H1 (cell line): ENCODE data around the gene SOX4. TPM values are rescaled to one million over a fixed set of nuclear protein-coding genes. Genes with fewer than 3 reads are reported as not detected.

Experiments
- CTCF ChIA-PET: fragments of 300-600 bp; sonication (Branson Sonifier 250); formaldehyde crosslinking; loops from one replicate; lab custom pipeline; 2021; ENCODE audit not compliant: partially characterized antibody; lab: Charles Lee
- POLR2A ChIA-PET: fragments of 300-600 bp; sonication (Branson Sonifier 250); formaldehyde crosslinking; loops from one replicate; lab custom pipeline; 2021; ENCODE audit warnings: inconsistent platforms; ENCODE audit not compliant: partially characterized antibody; lab: Charles Lee
- DNase-seq, 2 experiments: peaks; one replicate each; pipeline versions ENCODE4 v3.0.0 to v3.0.0-alpha.2; 2010 to 2022; ENCODE audit warnings: low spot score in 2 of 2, low read depth in 1 of 2, mixed read lengths in 1 of 2
- FAIRE-seq: peaks from 2 replicates; lab custom pipeline; 2011; peaks lifted over from hg19 to GRCh38; lab: Jason Lieb, UNC
- H2AFZ ChIP-seq: 2 replicates; pipeline ENCODE4 v1.8.1; 2012; ENCODE audit warnings: low read length, inconsistent platforms
- H2AK5ac ChIP-seq: 2 replicates; pipeline ENCODE4 v1.6.1; 2013; ENCODE audit warnings: low read depth, low read length
- H2BK120ac ChIP-seq: replicated peaks from 2 replicates; pipeline ENCODE3; 2013; ENCODE audit warnings: low read depth, low read length, inconsistent platforms
- H2BK12ac ChIP-seq: 2 replicates; pipeline ENCODE4 v1.6.1; 2013; ENCODE audit warnings: low read depth, low read length
- H2BK15ac ChIP-seq: 2 replicates; pipeline ENCODE4 v1.6.1; 2013; ENCODE audit warnings: low read length
- H2BK20ac ChIP-seq: 2 replicates; pipeline ENCODE4 v1.6.1; 2013; ENCODE audit warnings: low read length
- H2BK5ac ChIP-seq: 2 replicates; pipeline ENCODE4 v1.6.1; 2013; ENCODE audit warnings: low read depth, low read length
- H3K14ac ChIP-seq: 2 replicates; pipeline ENCODE4 v1.6.1; 2013; ENCODE audit warnings: inconsistent platforms; ENCODE audit not compliant: insufficient read length
- H3K18ac ChIP-seq: 2 replicates; pipeline ENCODE4 v1.6.1; 2013; ENCODE audit warnings: low read length; ENCODE audit errors: extremely low read depth
- H3K23ac ChIP-seq: 2 replicates; pipeline ENCODE4 v1.6.1; 2013; ENCODE audit warnings: inconsistent platforms; ENCODE audit not compliant: insufficient read length
- H3K23me2 ChIP-seq: 2 replicates; pipeline ENCODE4 v1.6.1; 2013; ENCODE audit warnings: low read depth, low read length
- H3K27ac ChIP-seq: 2 replicates; pipeline ENCODE4 v1.6.1; 2011; ENCODE audit warnings: low read depth, low read length, inconsistent platforms
- H3K27me3 ChIP-seq, 4 experiments: replicated peaks in 1 of 4; 1 replicate in 1 of 4; 2 replicates in 3 of 4; pipeline versions ENCODE4 v1.6.1 to v1.8.1; 2011 to 2013; ENCODE audit warnings: low read length in 3 of 4, mild to moderate bottlenecking in 3 of 4, inconsistent platforms in 2 of 4, mixed read lengths in 2 of 4, moderate library complexity in 1 of 4; ENCODE audit not compliant: control insufficient read depth in 3 of 4, insufficient read depth in 3 of 4; ENCODE audit errors: extremely low read depth in 1 of 4
- H3K36me3 ChIP-seq, 4 experiments: 2 replicates each; pipeline versions ENCODE4 v1.6.1 to v1.8.1; 2011 to 2013; ENCODE audit warnings: mild to moderate bottlenecking in 4 of 4, low read length in 3 of 4, moderate library complexity in 2 of 4, control low read depth in 1 of 4, inconsistent platforms in 1 of 4; ENCODE audit not compliant: insufficient read depth in 4 of 4, control insufficient read depth in 2 of 4
- H3K4ac ChIP-seq: replicated peaks from 2 replicates; pipeline ENCODE3; 2013; ENCODE audit warnings: low read length, low read depth, mixed read lengths, inconsistent platforms; ENCODE audit not compliant: insufficient read length
- H3K4me1 ChIP-seq, 4 experiments: replicated peaks in 1 of 4; 1 replicate in 1 of 4; 2 replicates in 3 of 4; pipeline versions ENCODE4 v1.6.1 to v1.8.1; 2011 to 2013; ENCODE audit warnings: low read length in 3 of 4, inconsistent platforms in 2 of 4, mixed read lengths in 1 of 4; ENCODE audit not compliant: insufficient read depth in 4 of 4, control insufficient read depth in 3 of 4
- H3K4me2 ChIP-seq, 2 experiments: 2 replicates each; pipeline versions ENCODE4 v1.6.1 to v1.8.1; 2011 to 2013; ENCODE audit warnings: low read depth in 2 of 2, low read length in 2 of 2, control low read depth in 1 of 2, inconsistent platforms in 1 of 2, mild to moderate bottlenecking in 1 of 2; ENCODE audit not compliant: insufficient read depth in 1 of 2
- H3K4me3 ChIP-seq, 4 experiments: fragments of 200-600, 300-600 bp in 1 of 4; sonication (generic), shearing (Covaris generic), sonication (Bioruptor Twin) in 1 of 4; 2 replicates each; pipeline versions ENCODE4 v1.5.1 to v1.8.1; 2011 to 2016; ENCODE audit warnings: low read length in 4 of 4, low read depth in 3 of 4, control low read depth in 2 of 4, inconsistent platforms in 2 of 4, mild to moderate bottlenecking in 2 of 4, mixed read lengths in 1 of 4, moderate library complexity in 1 of 4; ENCODE audit not compliant: insufficient read depth in 2 of 4; ENCODE audit errors: extremely low read depth in 1 of 4
- H3K56ac ChIP-seq: replicated peaks from 2 replicates; pipeline ENCODE3; 2013; ENCODE audit warnings: low read depth, mild to moderate bottlenecking, mixed read lengths, low read length, inconsistent platforms; ENCODE audit not compliant: insufficient read length
- H3K79me1 ChIP-seq: 2 replicates; pipeline ENCODE4 v1.6.1; 2013; ENCODE audit warnings: low read depth, low read length, control low read depth
- H3K79me2 ChIP-seq, 2 experiments: 2 replicates each; pipeline versions ENCODE4 v1.6.1 to v1.8.1; 2012 to 2013; ENCODE audit warnings: low read length in 2 of 2, mild to moderate bottlenecking in 2 of 2, inconsistent platforms in 1 of 2; ENCODE audit not compliant: insufficient read depth in 2 of 2, control insufficient read depth in 1 of 2
- H3K9ac ChIP-seq, 4 experiments: replicated peaks in 1 of 4; 1 replicate in 1 of 4; 2 replicates in 3 of 4; pipeline versions ENCODE4 v1.6.1 to v1.8.1; 2011 to 2013; ENCODE audit warnings: low read depth in 3 of 4, low read length in 3 of 4, control low read depth in 2 of 4, mild to moderate bottlenecking in 2 of 4, moderate library complexity in 2 of 4, inconsistent platforms in 1 of 4; ENCODE audit errors: extremely low read depth in 1 of 4
- H3K9me3 ChIP-seq, 2 experiments: 2 replicates each; pipeline versions ENCODE4 v1.6.1 to v1.8.1; 2012 to 2013; ENCODE audit warnings: mild to moderate bottlenecking in 2 of 2, moderate library complexity in 2 of 2, control low read depth in 1 of 2, inconsistent platforms in 1 of 2, low read depth in 1 of 2, low read length in 1 of 2, mixed read lengths in 1 of 2; ENCODE audit not compliant: insufficient read depth in 2 of 2
- H4K20me1 ChIP-seq, 2 experiments: replicated peaks in 1 of 2; 2 replicates each; pipeline versions ENCODE3 to v1.8.1; 2011 to 2013; ENCODE audit warnings: inconsistent platforms in 2 of 2, low read length in 2 of 2, mild to moderate bottlenecking in 1 of 2; ENCODE audit not compliant: insufficient read depth in 2 of 2, control insufficient read depth in 1 of 2
- H4K5ac ChIP-seq: 2 replicates; pipeline ENCODE4 v1.6.1; 2013; ENCODE audit warnings: low read length, low read depth, mixed read lengths, inconsistent platforms; ENCODE audit not compliant: insufficient read length
- H4K8ac ChIP-seq: 2 replicates; pipeline ENCODE4 v1.8.0; 2013; ENCODE audit warnings: mild to moderate bottlenecking, moderate library complexity, low read length, inconsistent platforms; ENCODE audit not compliant: insufficient read depth; ENCODE audit errors: extremely low read depth
- H4K91ac ChIP-seq: replicated peaks from 2 replicates; pipeline ENCODE3; 2013; ENCODE audit warnings: low read length, mixed read lengths, inconsistent platforms; ENCODE audit not compliant: insufficient read length
- ASH2L ChIP-seq: fragments of 200-600, 300-600 bp; sonication (generic); IDR thresholded peaks from one replicate; pipeline ENCODE4 v1.7.1; 2017; ENCODE audit warnings: low read length
- HDAC2 ChIP-seq, 2 experiments: fragments of 300-600 bp in 1 of 2; sonication (generic) in 1 of 2; IDR thresholded peaks; 2 replicates each; pipeline ENCODE4 v1.6.1; 2011 to 2012; ENCODE audit warnings: low read depth in 2 of 2, low read length in 2 of 2, mild to moderate bottlenecking in 2 of 2, moderate library complexity in 2 of 2, borderline replicate concordance in 1 of 2, inconsistent platforms in 1 of 2
- WGBS, 2 experiments: shearing (Covaris generic) in 1 of 2; methylation state at CpG; one replicate each; pipeline versions ENCODE4 v1.1.6 to v1.1.7; 2013 to 2015; ENCODE audit warnings: low lambda C conversion rate in 2 of 2, mixed read lengths in 2 of 2, inconsistent platforms in 1 of 2, low coverage in 1 of 2, missing lambda C conversion rate in 1 of 2; ENCODE audit not compliant: insufficient replicate concordance in 2 of 2, insufficient coverage in 1 of 2, insufficient read length in 1 of 2; ENCODE audit errors: extremely low coverage in 1 of 2, missing lambda C conversion rate in 1 of 2; 5-methylcytosine and 5-hydroxymethylcytosine counted together
- polyA plus RNA-seq, 7 experiments: library from polyadenylated mRNA; depleted of rRNA in 3 of 7; stranded (reverse) in 5 of 7; unstranded in 2 of 7; fragments of >200 nt in 5 of 7; fragments of 200-250 nt in 2 of 7; gene quantifications; 1 replicate in 5 of 7; 2 replicates in 1 of 7; 4 replicates in 1 of 7; pipeline versions ENCODE4 v1.2.1 to v1.2.3, GENCODE V29; 2011 to 2013; ENCODE audit warnings: missing spikeins in 2 of 7, mixed read lengths in 2 of 7
- total RNA-seq: library from RNA; stranded (reverse); fragmentation: NEBNext Ultra II Directional; extraction: Animal tissue kit (Norgen Biotek cat#: 25700); gene quantifications from 2 replicates; pipeline ENCODE4 v1.2.1, GENCODE V29; 2021

Gene SOX4
- total and polyA plus RNA-seq, 2 of the 8 experiments (the other 6 are each of a cell fraction or from before 2014, with no cell fraction given): 14.1 to 169 TPM

DNA sequence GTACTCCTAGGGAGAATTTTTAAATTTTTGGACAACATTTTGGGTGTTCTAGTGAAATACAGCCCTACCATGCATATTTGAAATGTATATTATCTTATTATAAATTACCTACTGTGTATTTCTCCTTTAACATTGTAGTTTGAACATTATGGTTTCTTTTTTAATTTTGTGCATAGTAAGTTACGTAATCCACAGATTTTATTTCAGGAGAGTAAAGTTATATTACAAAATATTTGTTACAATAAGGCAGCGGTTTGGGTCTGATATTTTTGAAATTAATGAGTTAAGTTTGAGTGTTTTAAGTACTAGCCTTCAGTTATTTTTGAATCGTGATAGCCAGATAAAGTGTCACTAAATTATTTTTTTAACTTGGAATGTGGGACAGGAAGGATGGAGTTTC, 7.3 kb upstream of the SOX4 start:
- Histone ChIP-seq H2AFZ (no peak overlapping the region), H2BK20ac (no peak overlapping the region), H4K5ac (no peak overlapping the region), H2AK5ac (no peak overlapping the region), H2BK15ac (no peak overlapping the region), H4K91ac (no peak overlapping the region), H3K18ac (no peak overlapping the region), H3K4ac (no peak overlapping the region)
- CTCF ChIA-PET: interaction anchor here (0.6 to 1.5 kb wide), 4 partner anchors 9 to 1321 kb away, joined by 3 to 5 read pairs (median 3); no protein-coding TSS in a partner anchor
- no peak for FAIRE-seq
- 90% methylated on average over 3 of the region's 3 CpGs; no CpG with 5 or more reads in 1 of the 2 experiments for WGBS, 2 experiments
- TF ChIP-seq HDAC2 (IDR thresholded peaks at IDR 0.05; ENCODE audit: borderline replicate concordance in 1 of 2, low read depth in 2 of 2, low read length in 2 of 2): no peak
- TF ChIP-seq ASH2L: no peak
- TF ChIP-seq, all 59 proteins: peak for 0
- H3K27me3 ChIP-seq: peaks cover 0 to 20% (median 4%) of the 10 kb centered on the region in 4 experiments; a peak in 5 of 7 replicates
- H3K9me3 ChIP-seq: 0 out of 4 replicates have a peak, but pooled peaks cover 0 to 3% of the 10 kb centered on the region in 2 experiments
- H3K4me3 ChIP-seq: peak overlapping the region in 2 of 4 experiments; percentile 50 to 70; a peak in 3 of 8 replicates
- H3K14ac ChIP-seq: no peak overlapping the region
- H2BK12ac ChIP-seq: no peak overlapping the region
- H2BK120ac ChIP-seq: no peak overlapping the region
- H3K56ac ChIP-seq: no peak overlapping the region
- peaks cover 0 to 4% (median 1%) of the 10 kb centered on the region in 4 experiments; a peak in 2 of 7 replicates for H3K4me1 ChIP-seq
- no peak overlapping the region for H4K8ac ChIP-seq
- H3K36me3 ChIP-seq: no peaks in the 10 kb centered on the region
- H3K23me2 ChIP-seq: peaks cover 22% of the 10 kb centered on the region
- no peak for DNase-seq
- no peak overlapping the region for H3K9ac ChIP-seq
- H3K79me1 ChIP-seq: no peaks in the 10 kb centered on the region
- H3K4me2 ChIP-seq: peak overlapping the region; percentile 91 to 100
- H3K27ac ChIP-seq: no peak overlapping the region
- H2BK5ac ChIP-seq: no peak overlapping the region
- no peak overlapping the region for H3K23ac ChIP-seq
- POLR2A ChIA-PET: interaction anchor here (2.5 to 4.2 kb wide), 2 partner anchors 10 to 14 kb away, joined by 16 to 32 read pairs; no protein-coding TSS in a partner anchor
- H4K20me1 ChIP-seq: no peaks in the 10 kb centered on the region
- no peaks in the 10 kb centered on the region for H3K79me2 ChIP-seq
